HG03442 (cell line): ENCODE data around the gene MID1.
A peak's percentile ranks its signal among the peaks of the same experiment; 100 is the strongest.
"Not testable (repeated sequence)": the region's sequence is repeated elsewhere in the genome, so short reads cannot be mapped to it uniquely, and the experiment has no call there.

ENCODE experiments used
- ATAC-seq: cut with Tn5 transposase; IDR thresholded peaks from one replicate; pipeline ENCODE4 v1.9.1; 2021; ENCODE audit warnings: mild to moderate bottlenecking, moderate library complexity; ENCODE audit not compliant: unreplicated experiment

The MID1 gene

DNA sequence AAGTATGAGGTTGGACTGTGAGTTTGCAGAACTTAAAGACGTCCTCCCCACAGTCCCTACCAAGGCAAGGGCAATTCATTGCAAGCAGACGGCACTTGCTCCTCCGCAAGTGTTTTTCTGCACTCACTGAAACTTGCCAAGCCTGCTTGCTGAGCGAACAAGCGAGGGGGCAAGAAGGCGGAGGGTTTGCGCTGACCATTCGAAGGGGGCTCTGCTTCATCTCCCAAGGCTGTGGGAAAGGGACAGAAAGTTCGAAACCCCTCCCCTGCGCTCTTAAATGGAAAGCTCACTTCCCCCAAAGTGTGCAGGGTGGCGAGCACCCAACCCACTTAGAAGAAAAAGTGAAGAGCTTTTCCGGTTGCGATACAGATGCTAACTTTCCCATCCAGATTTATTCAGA is 1.4 kb downstream of the MID1 start:
- no peak for ATAC-seq

DNA sequence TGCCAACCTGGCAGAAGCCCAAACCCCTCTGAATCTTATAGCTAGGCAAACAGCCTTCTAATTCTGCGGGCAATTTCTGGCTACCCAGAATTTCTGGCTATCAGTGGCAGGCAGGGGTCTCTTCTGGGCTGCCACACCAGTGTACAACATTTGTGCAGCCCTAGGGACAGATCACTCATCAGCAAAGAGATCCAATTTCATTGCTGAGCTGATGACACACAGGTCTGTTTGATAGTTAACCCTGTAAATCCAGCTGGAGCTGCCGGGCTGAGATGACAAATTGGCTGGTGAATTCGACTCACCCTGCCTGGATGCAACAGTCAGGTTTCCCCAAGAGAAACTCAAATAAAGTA is 2.4 kb downstream of the MID1 start:
- no peak for ATAC-seq

GRCh38 chrX:10617186-10617998 is 3.0 kb downstream of the MID1 start:
- no peak for ATAC-seq

- peak; percentile 47 for ATAC-seq
Observed at GRCh38 chrX:10615931-10616774, 4.2 kb downstream of the MID1 start.

DNA sequence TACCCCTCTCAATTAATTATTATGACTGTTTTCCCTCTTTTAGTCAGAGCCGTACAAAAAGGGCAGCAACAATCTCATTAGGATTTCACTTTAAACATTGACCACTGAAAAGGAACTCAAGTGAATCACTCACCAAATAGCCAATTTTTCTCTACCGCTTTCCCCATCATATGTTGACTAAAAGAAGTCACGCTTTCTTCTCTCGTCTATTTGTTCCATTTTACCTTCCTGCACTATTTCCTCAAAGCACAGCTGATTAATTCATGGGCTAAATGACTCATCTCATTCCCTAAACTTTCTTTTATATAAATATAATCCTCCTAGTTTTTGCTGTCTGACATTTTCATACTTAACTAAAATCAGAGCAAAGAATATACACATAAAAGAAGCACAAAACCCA is 8.2 kb downstream of the MID1 start:
- ATAC-seq, result no peak

GRCh38 chrX:10611441-10612090 is 8.8 kb downstream of the MID1 start:
- no peak for ATAC-seq

- no peak for ATAC-seq
Observed at GRCh38 chrX:10608099-10608498, 12.3 kb downstream of the MID1 start.

- no peak for ATAC-seq
Observed at GRCh38 chrX:10607233-10607632, 13.2 kb downstream of the MID1 start.

GRCh38 chrX:10603612-10604011 is 16.8 kb downstream of the MID1 start:
- ATAC-seq, result no peak

GRCh38 chrX:10602646-10603045 is 17.7 kb downstream of the MID1 start:
- no peak for ATAC-seq

DNA sequence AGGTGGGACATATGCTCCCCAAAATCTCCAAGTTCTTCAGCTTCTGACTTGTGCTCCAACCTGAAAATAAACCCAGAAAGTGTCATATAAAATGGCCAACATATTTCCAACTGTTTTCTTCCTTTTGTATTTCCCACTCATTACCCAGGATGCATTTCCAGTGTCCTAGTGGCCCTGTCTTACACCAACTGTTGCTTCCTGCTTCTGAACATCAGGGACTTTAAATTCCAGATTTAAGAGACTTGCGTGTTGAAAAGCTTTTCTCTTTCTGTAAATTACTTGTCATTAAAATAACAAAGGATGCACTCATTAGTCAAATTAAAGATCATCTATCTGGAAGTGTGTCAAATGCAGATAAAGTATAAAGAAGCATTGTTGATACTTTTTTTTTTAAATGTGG is 19.9 kb downstream of the MID1 start:
- no peak for ATAC-seq

DNA sequence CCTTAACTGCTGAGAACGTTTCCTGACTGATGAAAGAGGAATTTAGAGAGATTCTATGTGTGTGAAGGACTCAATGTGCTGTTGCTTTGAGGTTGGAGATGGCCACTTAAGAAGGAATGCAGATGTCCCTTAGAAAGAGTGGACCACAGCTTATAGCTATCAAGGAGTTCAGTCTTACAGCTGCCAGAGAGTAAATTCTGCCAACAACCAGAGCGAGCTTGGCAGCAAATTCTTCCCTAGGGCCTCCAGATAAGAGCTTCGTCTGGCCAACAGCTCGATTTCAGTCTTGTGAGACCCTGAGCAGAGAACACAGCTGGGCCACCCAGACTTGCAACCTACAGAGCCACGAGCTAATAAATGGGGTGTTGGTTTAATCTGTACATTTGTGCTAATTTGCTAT is 21.8 kb downstream of the MID1 start:
- no peak for ATAC-seq

DNA sequence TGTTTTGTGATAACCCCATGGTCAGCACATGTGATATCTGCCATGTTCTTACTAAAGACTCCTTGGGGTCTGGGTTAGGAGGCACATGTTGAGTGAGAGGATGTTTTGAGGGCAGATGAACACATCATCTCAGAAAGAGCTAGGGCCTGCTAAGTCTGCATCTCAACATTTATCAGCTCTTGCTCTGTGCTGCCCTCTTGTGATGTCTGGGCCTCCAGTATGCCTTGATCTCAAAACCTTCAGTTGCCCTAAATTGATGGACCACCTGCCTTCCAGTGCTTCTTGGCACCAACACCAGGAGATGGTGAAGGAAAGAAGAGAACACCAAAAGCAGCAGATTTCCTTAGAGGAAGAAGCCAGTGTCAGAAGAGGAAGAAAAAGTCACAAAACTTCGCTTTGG is 22.5 kb downstream of the MID1 start:
- ATAC-seq, result no peak

GRCh38 chrX:10591363-10592335 is 28.7 kb downstream of the MID1 start:
- no peak for ATAC-seq

- not testable (repeated sequence) for ATAC-seq
Observed at GRCh38 chrX:10589787-10590186, 30.6 kb downstream of the MID1 start.

- ATAC-seq, result no peak
Observed at GRCh38 chrX:10589098-10589497, 31.3 kb downstream of the MID1 start.

GRCh38 chrX:10584882-10585281 is 35.5 kb downstream of the MID1 start:
- not testable (repeated sequence) for ATAC-seq

DNA sequence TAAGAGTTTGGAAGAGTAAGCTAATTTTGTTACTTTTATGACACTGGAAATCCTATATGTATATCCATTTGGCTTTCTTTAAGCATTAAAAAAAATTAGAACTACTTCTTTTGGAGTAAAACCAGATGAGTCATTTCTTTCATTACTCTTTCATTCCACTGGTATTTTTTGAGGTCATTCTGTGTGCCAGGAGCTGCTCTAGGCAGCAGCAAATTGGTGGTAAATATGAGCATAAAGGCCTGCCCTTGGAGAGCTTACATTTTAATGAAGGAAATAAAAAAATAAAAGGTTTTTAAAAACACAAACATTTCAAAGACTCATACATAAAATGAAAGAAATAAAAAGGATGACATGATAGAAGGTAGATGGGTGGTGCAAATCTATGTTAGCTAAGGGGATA is 37.4 kb downstream of the MID1 start:
- ATAC-seq, result no peak

DNA sequence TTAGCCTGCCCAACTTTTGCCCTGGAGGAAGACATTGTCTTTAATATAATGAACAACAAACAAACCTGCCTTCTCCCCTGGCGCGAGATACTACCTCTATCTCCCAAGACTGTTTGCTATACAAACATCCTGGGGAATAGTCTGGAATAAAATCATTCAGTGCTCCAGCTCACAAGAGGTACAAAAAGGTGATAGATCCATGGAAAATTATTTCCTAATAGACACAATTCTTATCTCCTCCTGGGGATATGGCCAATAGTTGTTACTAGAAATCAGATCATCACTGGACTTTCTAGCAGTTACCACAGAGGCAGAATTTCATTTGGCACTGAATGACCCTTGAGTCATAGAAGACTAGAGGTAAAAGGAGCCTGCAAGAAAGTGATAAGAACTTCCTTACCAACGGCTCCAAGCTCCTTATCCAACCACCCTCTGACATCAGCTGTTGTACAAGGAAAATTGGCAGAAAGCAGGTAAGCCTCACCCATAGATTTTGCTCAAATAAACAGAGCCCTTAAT is 38.1 kb downstream of the MID1 start:
- ATAC-seq, result no peak
